Immature natural killer cell (primary cell): ENCODE data around the gene SEPTIN3. TPM values are rescaled to one million over a fixed set of nuclear protein-coding genes. Genes with fewer than 3 reads are reported as not detected.
A peak's percentile ranks its signal among the peaks of the same experiment; 100 is the strongest.

ENCODE experiments used
- DNase-seq, 3 donors: peaks; one replicate each; pipeline ENCODE4 v3.0.0; 2022; ENCODE audit warnings: mixed read lengths in 1 of 3
- H3K27ac Mint-ChIP-seq, 6 donors: one replicate each; pipeline ENCODE4 v1.8.0; 2020; ENCODE audit warnings: mixed read lengths in 6 of 6, mild to moderate bottlenecking in 5 of 6, inconsistent platforms in 4 of 6, moderate library complexity in 3 of 6
- H3K27me3 Mint-ChIP-seq, 3 donors: one replicate each; pipeline ENCODE4 v1.8.0; 2020 to 2021; ENCODE audit warnings: low read depth in 3 of 3, mild to moderate bottlenecking in 3 of 3, mixed read lengths in 3 of 3, moderate library complexity in 3 of 3, inconsistent platforms in 1 of 3
- H3K36me3 Mint-ChIP-seq, 3 donors: one replicate each; pipeline ENCODE4 v1.8.0; 2020; ENCODE audit warnings: mixed read lengths in 3 of 3, inconsistent platforms in 2 of 3, mild to moderate bottlenecking in 2 of 3
- H3K4me1 Mint-ChIP-seq, 2 donors: one replicate each; pipeline ENCODE4 v1.8.0; 2020; ENCODE audit warnings: inconsistent platforms in 2 of 2, mild to moderate bottlenecking in 2 of 2, mixed read lengths in 2 of 2, moderate library complexity in 1 of 2
- H3K4me3 Mint-ChIP-seq, 5 donors: one replicate each; pipeline ENCODE4 v1.8.0; 2020; ENCODE audit warnings: mild to moderate bottlenecking in 5 of 5, mixed read lengths in 5 of 5, inconsistent platforms in 3 of 5, moderate library complexity in 3 of 5
- H3K9me3 Mint-ChIP-seq, 6 donors: one replicate each; pipeline ENCODE4 v1.8.0; 2020; ENCODE audit warnings: mild to moderate bottlenecking in 6 of 6, mixed read lengths in 6 of 6, inconsistent platforms in 4 of 6, moderate library complexity in 3 of 6
- polyA plus RNA-seq, 3 donors: library from polyadenylated mRNA; unstranded; fragments of 300-500 nt; fragmentation: Illumina TruSeq; gene quantifications; one replicate each; pipeline ENCODE4 v1.2.3, GENCODE V29; 2021

SEPTIN3 gene
- polyA plus RNA-seq, 3 donors from 2014 or later, result not detected

GRCh38 chr22:41998361-41999261 is 29.4 kb downstream of the SEPTIN3 start, which contains the start of gene WBP2NL:
Gene WBP2NL, plus strand, starts transcription at chr22:41998788. Its CDS starts 31 bp downstream, at chr22:41998819.
- peak; percentile 91 to 93 (median 92) for DNase-seq
- H3K36me3 Mint-ChIP-seq, result peaks cover 0 to 7% (median 3%) of the 10 kb centered on the region in 3 donors
- peak within 1 kb of the TSS; percentile 87 to 99 (median 94) for H3K27ac Mint-ChIP-seq
- H3K4me3 Mint-ChIP-seq, result peak within 1 kb of the TSS; percentile 94 to 99 (median 99)
- peaks cover 0 to 3% (median 0%) of the 10 kb centered on the region in 6 donors for H3K9me3 Mint-ChIP-seq
- peaks cover 22 to 31% of the 10 kb centered on the region in 2 donors for H3K4me1 Mint-ChIP-seq
- peaks cover 3 to 8% (median 3%) of the 10 kb centered on the region in 3 donors for H3K27me3 Mint-ChIP-seq

- DNase-seq, result no peak
- Mint-ChIP-seq H3K36me3 (peaks cover 0 to 7% (median 3%) of the 10 kb centered on the region in 3 donors), H3K4me1 (peaks cover 22 to 31% of the 10 kb centered on the region in 2 donors), H3K9me3 (peaks cover 0 to 3% (median 0%) of the 10 kb centered on the region in 6 donors), H3K27me3 (peaks cover 2 to 8% (median 3%) of the 10 kb centered on the region in 3 donors), H3K27ac (peak overlapping the region in 2 of 6 donors; percentile 16 to 18), H3K4me3 (peak overlapping the region in 4 of 5 donors; percentile 58 to 77 (median 66))
These were observed 31.2 kb downstream of the SEPTIN3 start for GRCh38 chr22:42000466-42000865.

- peak overlapping the region in 1 of 5 donors; percentile 35 for H3K4me3 Mint-ChIP-seq
- H3K36me3 Mint-ChIP-seq, result peaks cover 0 to 7% (median 3%) of the 10 kb centered on the region in 3 donors
- no peak for DNase-seq
- H3K27ac Mint-ChIP-seq, result no peak overlapping the region
- peaks cover 0 to 3% (median 0%) of the 10 kb centered on the region in 6 donors for H3K9me3 Mint-ChIP-seq
- peaks cover 2 to 8% (median 3%) of the 10 kb centered on the region in 3 donors for H3K27me3 Mint-ChIP-seq
- H3K4me1 Mint-ChIP-seq, result peaks cover 22 to 31% of the 10 kb centered on the region in 2 donors
These were observed 31.9 kb downstream of the SEPTIN3 start for GRCh38 chr22:42001121-42001520.

GRCh38 chr22:42001706-42002105 is 32.5 kb downstream of the SEPTIN3 start:
- peaks cover 0 to 7% (median 3%) of the 10 kb centered on the region in 3 donors for H3K36me3 Mint-ChIP-seq
- peaks cover 0 to 3% (median 0%) of the 10 kb centered on the region in 6 donors for H3K9me3 Mint-ChIP-seq
- H3K27me3 Mint-ChIP-seq, result peaks cover 2 to 8% (median 3%) of the 10 kb centered on the region in 3 donors
- no peak for DNase-seq
- no peak overlapping the region for H3K4me3 Mint-ChIP-seq
- H3K27ac Mint-ChIP-seq, result no peak overlapping the region
- peaks cover 22 to 31% of the 10 kb centered on the region in 2 donors for H3K4me1 Mint-ChIP-seq

- Mint-ChIP-seq H3K27ac (no peak overlapping the region), H3K27me3 (peaks cover 0 to 7% (median 6%) of the 10 kb centered on the region in 3 donors), H3K9me3 (peaks cover 7 to 28% (median 20%) of the 10 kb centered on the region in 6 donors), H3K4me3 (no peak overlapping the region), H3K36me3 (peaks cover 0 to 12% (median 4%) of the 10 kb centered on the region in 3 donors), H3K4me1 (no peaks in the 10 kb centered on the region)
- no peak for DNase-seq
These were observed 38.7 kb downstream of the SEPTIN3 start for GRCh38 chr22:42007922-42008321.

- Mint-ChIP-seq H3K4me3 (no peak overlapping the region), H3K27ac (no peak overlapping the region), H3K9me3 (peaks cover 7 to 28% (median 20%) of the 10 kb centered on the region in 6 donors), H3K4me1 (no peaks in the 10 kb centered on the region), H3K36me3 (peaks cover 0 to 12% (median 4%) of the 10 kb centered on the region in 3 donors), H3K27me3 (peaks cover 0 to 9% (median 7%) of the 10 kb centered on the region in 3 donors)
- DNase-seq, result no peak
These were observed 41.5 kb downstream of the SEPTIN3 start for GRCh38 chr22:42010778-42011177.

GRCh38 chr22:42013385-42013784 is 44.1 kb downstream of the SEPTIN3 start:
- Mint-ChIP-seq H3K4me3 (no peak overlapping the region), H3K4me1 (no peaks in the 10 kb centered on the region), H3K36me3 (peaks cover 4 to 12% (median 11%) of the 10 kb centered on the region in 3 donors), H3K9me3 (peaks cover 7 to 28% (median 20%) of the 10 kb centered on the region in 6 donors), H3K27me3 (peaks cover 0 to 7% (median 6%) of the 10 kb centered on the region in 3 donors), H3K27ac (no peak overlapping the region)
- no peak for DNase-seq

GRCh38 chr22:42016111-42016510 is 46.9 kb downstream of the SEPTIN3 start:
- Mint-ChIP-seq H3K27me3 (peaks cover 0 to 4% (median 4%) of the 10 kb centered on the region in 3 donors), H3K9me3 (peaks cover 2 to 10% (median 7%) of the 10 kb centered on the region in 6 donors), H3K27ac (no peak overlapping the region), H3K4me1 (no peaks in the 10 kb centered on the region), H3K4me3 (no peak overlapping the region), H3K36me3 (peaks cover 0 to 11% (median 0%) of the 10 kb centered on the region in 3 donors)
- DNase-seq, result no peak

- no peak overlapping the region for H3K4me3 Mint-ChIP-seq
- H3K4me1 Mint-ChIP-seq, result peaks cover 0 to 3% of the 10 kb centered on the region in 2 donors
- H3K36me3 Mint-ChIP-seq, result peaks cover 0 to 11% (median 0%) of the 10 kb centered on the region in 3 donors
- no peaks in the 10 kb centered on the region for H3K9me3 Mint-ChIP-seq
- H3K27ac Mint-ChIP-seq, result no peak overlapping the region
- DNase-seq, result no peak
- H3K27me3 Mint-ChIP-seq, result peaks cover 0 to 3% (median 3%) of the 10 kb centered on the region in 3 donors
These were observed 49.0 kb downstream of the SEPTIN3 start for GRCh38 chr22:42018224-42018623.

Other genes with a start within 250 kb of the SEPTIN3 start
- gene CCDC134, start 168.8 kb upstream of the SEPTIN3 start, polyA plus RNA-seq, result 1 to 10 TPM; 1.8 to 6.6 (median 4.2) TPM
- gene SREBF2, start 136.3 kb upstream of the SEPTIN3 start, polyA plus RNA-seq, result 10 to 100 TPM; 16.9 to 40.3 (median 22.9) TPM
- not detected for gene SHISA8, start 54.4 kb upstream of the SEPTIN3 start, polyA plus RNA-seq
- not detected for gene TNFRSF13C, start 42.6 kb upstream of the SEPTIN3 start, polyA plus RNA-seq
- 1 to 10 TPM; 4.3 to 9.3 (median 5.5) TPM for gene CENPM, start 22.3 kb upstream of the SEPTIN3 start, polyA plus RNA-seq
- under 1 TPM in 2 of 3 donors, not detected in 1; 0.16 to 0.62 TPM for gene WBP2NL, start 29.3 kb downstream of the SEPTIN3 start, polyA plus RNA-seq
- gene NAGA, start 101.4 kb downstream of the SEPTIN3 start, polyA plus RNA-seq, result 10 to 100 TPM; 17.5 to 30.5 (median 24.4) TPM
- 1 to 10 TPM in 2 of 3 donors, under 1 TPM in 1; 0.78 to 2.1 (median 1.2) TPM for gene PHETA2, start 104.8 kb downstream of the SEPTIN3 start, polyA plus RNA-seq
- gene SMDT1, start 110.3 kb downstream of the SEPTIN3 start, polyA plus RNA-seq, result 100 to 1,000 TPM; 158 to 284 (median 174) TPM
- 100 to 1,000 TPM; 148 to 227 (median 214) TPM for gene NDUFA6, start 121.3 kb downstream of the SEPTIN3 start, polyA plus RNA-seq
- gene CYP2D6, start 161.4 kb downstream of the SEPTIN3 start, polyA plus RNA-seq, result not detected